ENCODE data around the gene FUNDC1. TPM values are rescaled to one million over a fixed set of nuclear protein-coding genes. Genes with fewer than 3 reads are reported as not detected.
"Not testable (repeated sequence)": the region's sequence is repeated elsewhere in the genome, so short reads cannot be mapped to it uniquely, and the experiment has no call there.

Gene FUNDC1, protein sequence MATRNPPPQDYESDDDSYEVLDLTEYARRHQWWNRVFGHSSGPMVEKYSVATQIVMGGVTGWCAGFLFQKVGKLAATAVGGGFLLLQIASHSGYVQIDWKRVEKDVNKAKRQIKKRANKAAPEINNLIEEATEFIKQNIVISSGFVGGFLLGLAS
- polyA plus RNA-seq = 10 to 100 TPM in 2 of 3 donors, 1 to 10 TPM in 1; 6.1 to 18.1 (median 11.0) TPM

GRCh38 chrX:44542567-44543325 lies at the start of gene FUNDC1:
TSS of gene FUNDC1 (minus strand) at chrX:44542859. CDS start at chrX:44542832, 27 bp downstream.
- WGBS, 3 donors = 1 to 3% (median 2%) methylated on average over 23 to 35 of the region's 35 CpGs
- no peak within 1 kb of the TSS for H3K27ac ChIP-seq (ENCODE audit: low read depth, low read length)

DNA sequence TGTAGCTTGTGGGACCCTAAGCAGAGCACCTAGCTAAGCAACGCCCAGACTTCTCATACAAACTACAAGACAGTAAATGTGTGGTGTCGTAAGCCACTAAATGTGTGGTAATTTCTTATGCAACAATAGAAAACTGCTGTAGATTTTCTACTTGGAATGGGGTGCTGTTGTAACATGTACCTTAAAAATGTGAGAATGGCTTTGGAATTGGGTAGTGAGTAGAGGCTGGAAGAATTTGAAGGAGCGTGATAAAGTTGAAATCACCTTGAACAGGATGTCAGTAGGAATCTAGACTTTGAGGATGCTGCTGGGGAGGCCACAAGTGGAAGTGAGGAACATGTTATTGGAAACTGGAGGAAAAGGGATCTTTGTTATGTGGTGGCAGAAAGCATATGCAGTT lies 43.2 kb upstream of the FUNDC1 start:
- H3K27ac ChIP-seq (ENCODE audit: low read depth, low read length) = no peak overlapping the region
- 67 to 92% (median 75%) methylated on average over 3 of the region's 3 CpGs for WGBS, 3 donors

GRCh38 chrX:44580466-44580865 lies 37.8 kb upstream of the FUNDC1 start:
- no peak overlapping the region for H3K27ac ChIP-seq (ENCODE audit: low read depth, low read length)
- WGBS, 3 donors = 75 to 83% (median 78%) methylated on average over 3 of the region's 3 CpGs

- WGBS, 3 donors = 83 to 93% (median 86%) methylated on average over 4 of the region's 4 CpGs
- no peak overlapping the region for H3K27ac ChIP-seq (ENCODE audit: low read depth, low read length)
Measured at GRCh38 chrX:44572340-44572938, 29.8 kb upstream of the FUNDC1 start.

DNA sequence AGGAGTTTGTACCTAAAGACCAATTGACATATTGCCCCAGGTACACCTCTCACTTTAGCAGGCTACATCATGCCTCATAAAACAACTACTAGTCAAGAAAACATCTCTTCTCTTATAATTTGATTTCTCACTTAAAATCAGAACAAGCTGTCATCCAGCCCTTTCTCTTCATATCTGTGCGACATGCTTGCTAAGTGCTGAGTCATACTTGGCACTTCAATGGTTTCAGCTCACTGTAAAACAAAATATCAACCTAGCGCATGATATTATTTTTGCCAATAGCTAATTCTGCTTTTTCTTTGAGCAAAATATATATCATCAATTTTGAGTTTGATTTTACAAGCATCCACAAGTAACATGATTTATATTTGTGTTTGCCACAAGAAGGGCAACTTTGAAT lies 27.9 kb upstream of the FUNDC1 start:
- WGBS, 3 donors = 52 to 71% (median 54%) methylated on average over 2 of the region's 2 CpGs
- no peak overlapping the region for H3K27ac ChIP-seq (ENCODE audit: low read depth, low read length)

DNA sequence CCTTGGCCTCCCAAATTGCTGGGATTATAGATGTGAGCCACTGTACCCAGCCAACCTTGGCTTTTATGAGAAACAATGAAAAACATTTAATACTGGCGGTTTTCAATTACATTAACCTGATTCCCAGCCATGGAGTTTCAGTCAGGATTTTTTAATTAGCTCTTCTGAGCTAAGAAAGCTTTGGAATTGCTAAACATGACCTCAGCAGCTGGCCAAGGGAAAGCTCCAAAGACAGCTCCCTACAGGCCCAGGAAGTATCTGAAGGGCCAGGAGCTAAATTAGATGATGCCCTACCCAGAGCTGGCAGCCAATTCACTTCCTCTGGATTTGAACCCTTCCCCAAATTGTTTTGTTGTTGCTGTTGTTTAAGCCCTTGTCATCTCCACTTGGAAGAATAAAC lies 26.5 kb upstream of the FUNDC1 start:
- 62 to 94% (median 63%) methylated on average over 1 of the region's 1 CpG for WGBS, 3 donors
- H3K27ac ChIP-seq (ENCODE audit: low read depth, low read length) = no peak overlapping the region

DNA sequence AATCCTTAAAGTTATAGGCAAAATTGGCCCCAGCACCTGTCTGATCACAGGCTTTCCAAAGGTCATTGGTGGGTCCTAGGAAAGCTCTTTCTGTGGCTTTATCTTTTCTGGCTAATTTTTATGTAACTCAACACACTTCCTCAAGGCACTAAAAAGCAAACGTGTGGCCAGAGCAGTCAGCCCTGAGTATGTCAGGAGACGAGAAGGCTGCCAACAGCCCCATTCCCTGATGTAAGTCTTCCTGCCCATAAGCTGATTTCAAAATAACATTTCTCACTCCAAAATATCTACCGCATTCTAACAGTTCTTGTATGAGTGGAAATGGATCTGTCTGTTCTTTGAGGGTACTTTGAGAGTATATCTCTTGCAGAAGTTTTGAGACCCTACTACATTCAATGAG lies 25.5 kb upstream of the FUNDC1 start:
- H3K27ac ChIP-seq (ENCODE audit: low read depth, low read length) = no peak overlapping the region
- WGBS, 3 donors = 26 to 70% (median 34%) methylated on average over 3 of the region's 3 CpGs

- 67 to 86% (median 77%) methylated on average over 6 of the region's 6 CpGs for WGBS, 3 donors
- H3K27ac ChIP-seq (ENCODE audit: low read depth, low read length) = not testable (repeated sequence)
Measured at GRCh38 chrX:44561896-44562295, 19.2 kb upstream of the FUNDC1 start.

GRCh38 chrX:44550563-44550962 lies 7.9 kb upstream of the FUNDC1 start:
- H3K27ac ChIP-seq (ENCODE audit: low read depth, low read length) = no peak overlapping the region
- 86 to 95% (median 91%) methylated on average over 5 of the region's 5 CpGs for WGBS, 3 donors

DNA sequence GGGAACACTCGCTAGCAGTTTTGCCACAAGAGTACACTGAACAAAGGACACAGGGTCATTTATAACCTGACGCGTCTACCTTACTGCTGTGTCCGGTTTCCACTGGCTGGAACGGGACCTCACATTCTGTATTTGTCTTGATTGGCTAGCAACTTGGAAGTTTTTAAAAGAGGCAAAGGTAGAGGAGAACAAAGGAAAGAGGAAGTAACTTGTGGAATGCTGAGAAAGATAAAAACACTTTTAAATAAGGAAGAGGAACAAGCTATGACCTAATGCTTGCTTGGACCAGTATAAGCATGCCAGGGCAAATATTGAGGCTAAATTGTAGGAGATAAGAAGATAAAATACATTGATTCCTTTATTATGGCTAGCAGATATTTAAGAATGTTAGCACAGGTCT lies 2.8 kb upstream of the FUNDC1 start:
- not testable (repeated sequence) for H3K27ac ChIP-seq (ENCODE audit: low read depth, low read length)
- 28 to 46% (median 40%) methylated on average over 5 of the region's 5 CpGs for WGBS, 3 donors

GRCh38 chrX:44544036-44544435 lies 1.4 kb upstream of the FUNDC1 start:
- WGBS, 3 donors = 92 to 94% (median 92%) methylated on average over 6 of the region's 6 CpGs
- no peak overlapping the region for H3K27ac ChIP-seq (ENCODE audit: low read depth, low read length)

DNA sequence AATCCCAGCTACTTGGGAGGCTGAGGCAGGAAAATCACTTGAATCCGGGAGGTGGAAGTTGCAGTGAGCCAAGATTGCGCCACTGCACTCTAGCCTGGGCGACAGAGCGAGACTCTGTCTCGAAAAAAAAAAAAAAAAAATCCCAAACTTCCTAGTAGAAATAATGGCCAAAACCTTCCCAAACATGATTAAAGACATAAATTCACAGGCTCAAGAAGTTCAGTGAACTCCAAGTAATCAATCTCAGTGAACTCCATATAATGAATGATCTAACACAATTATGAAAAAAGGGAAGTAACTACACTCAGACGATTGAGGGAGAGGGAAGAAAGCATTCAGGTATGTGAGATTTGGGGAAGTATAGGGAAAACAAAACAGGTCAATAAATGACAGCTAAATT lies 6.5 kb downstream of the FUNDC1 start:
- no peak overlapping the region for H3K27ac ChIP-seq (ENCODE audit: low read depth, low read length)
- WGBS, 3 donors = 54 to 89% (median 77%) methylated on average over 2 to 6 of the region's 6 CpGs

GRCh38 chrX:44529310-44529709 lies 13.3 kb downstream of the FUNDC1 start:
- no peak overlapping the region for H3K27ac ChIP-seq (ENCODE audit: low read depth, low read length)
- 76 to 82% (median 82%) methylated on average over 3 of the region's 3 CpGs for WGBS, 3 donors

DNA sequence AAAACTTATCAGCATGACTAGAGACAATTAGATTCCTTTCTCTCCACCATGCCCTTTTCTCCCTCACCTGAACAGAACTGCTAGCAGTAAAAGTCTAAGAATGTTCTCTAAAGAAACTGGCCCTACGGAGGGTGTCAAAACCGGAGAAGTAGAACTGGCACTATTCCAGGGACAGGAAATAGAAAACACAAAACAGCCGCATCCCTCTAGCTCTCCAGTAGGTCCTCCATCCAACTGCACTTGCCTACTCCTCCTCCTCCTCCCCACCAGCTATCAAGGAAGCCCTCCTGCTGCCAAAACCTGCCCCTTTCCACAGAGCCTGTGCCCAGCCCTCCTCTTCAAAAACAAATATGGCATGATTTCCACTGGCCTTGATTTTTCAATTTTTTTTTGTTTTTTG lies 28.4 kb downstream of the FUNDC1 start:
- no peak overlapping the region for H3K27ac ChIP-seq (ENCODE audit: low read depth, low read length)
- 28 to 61% (median 33%) methylated on average over 3 of the region's 3 CpGs for WGBS, 3 donors

- 88 to 94% (median 93%) methylated on average over 2 of the region's 2 CpGs for WGBS, 3 donors
Measured at GRCh38 chrX:44507292-44507691, 35.4 kb downstream of the FUNDC1 start.

DNA sequence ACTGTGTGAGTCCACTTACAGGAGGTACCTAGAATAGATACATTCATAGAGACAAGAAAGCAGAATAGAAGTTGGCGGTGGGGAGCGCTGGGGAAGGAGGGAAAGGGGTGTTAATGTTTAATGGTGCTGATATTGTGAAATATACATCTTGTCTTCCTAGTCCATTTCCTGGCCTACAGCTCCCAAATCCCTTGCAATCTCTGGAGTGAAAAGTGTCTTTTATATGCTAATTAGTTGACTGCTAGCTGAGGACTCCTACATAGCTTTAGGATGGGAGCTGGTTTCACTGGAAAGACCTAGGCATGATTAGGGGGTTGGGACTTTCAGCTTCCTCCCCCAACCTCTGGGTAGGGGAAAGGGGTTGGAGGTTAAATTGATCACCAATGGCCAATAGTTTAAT lies 36.0 kb downstream of the FUNDC1 start:
- WGBS, 3 donors = 72 to 100% (median 85%) methylated on average over 2 of the region's 2 CpGs
- H3K27ac ChIP-seq (ENCODE audit: low read depth, low read length) = no peak overlapping the region

More at GRCh38 chrX:44507292-44507691, 35.4 kb downstream of the FUNDC1 start:
- H3K27ac ChIP-seq (ENCODE audit: low read depth, low read length) = no peak overlapping the region

GRCh38 chrX:44503560-44503959 lies 39.1 kb downstream of the FUNDC1 start:
- WGBS, 3 donors = 62 to 74% (median 68%) methylated on average over 4 of the region's 4 CpGs

DNA sequence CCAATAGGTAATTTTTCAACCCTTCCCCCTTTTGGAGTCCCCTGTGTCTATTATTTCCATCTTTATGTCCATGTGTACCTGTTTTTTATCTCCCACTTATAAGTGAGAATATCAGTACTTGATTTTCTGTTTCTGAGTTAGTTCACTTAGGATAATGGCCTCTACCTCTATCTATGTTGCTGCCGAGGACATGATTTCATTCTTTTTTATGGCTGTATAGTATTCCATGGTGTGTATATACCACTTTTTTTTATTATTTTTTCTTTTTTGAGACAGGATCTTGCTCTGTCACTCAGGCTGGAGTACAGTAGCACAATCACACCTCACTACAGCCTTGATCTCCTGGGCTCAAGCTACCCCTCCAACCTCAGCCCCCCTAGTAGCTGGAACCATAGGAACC lies 47.6 kb downstream of the FUNDC1 start:
- H3K27ac ChIP-seq (ENCODE audit: low read depth, low read length) = no peak overlapping the region
- WGBS, 3 donors = 88 to 100% (median 100%) methylated on average over 1 of the region's 1 CpG

More at GRCh38 chrX:44503560-44503959, 39.1 kb downstream of the FUNDC1 start:
- H3K27ac ChIP-seq (ENCODE audit: low read depth, low read length) = no peak overlapping the region

DNA sequence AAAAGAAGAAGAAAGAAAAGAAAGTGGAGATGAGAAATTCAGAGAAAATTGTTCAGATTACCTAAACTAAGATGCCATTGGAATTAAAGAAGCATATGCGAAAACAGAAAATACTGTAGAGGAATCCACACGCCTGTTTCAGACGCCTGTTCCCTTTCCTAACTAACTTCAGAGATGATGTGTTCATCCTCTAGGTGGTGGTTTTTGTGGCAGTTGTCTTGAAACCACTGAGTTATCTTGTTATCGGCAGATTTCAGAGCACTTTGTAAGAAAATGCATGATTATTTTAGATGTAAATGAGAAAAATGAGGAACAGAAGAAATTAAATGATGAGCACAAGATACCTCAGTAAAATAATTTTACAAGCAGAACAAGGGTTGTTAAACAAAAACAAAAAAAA lies 48.3 kb downstream of the FUNDC1 start:
- WGBS, 3 donors = 53 to 77% (median 58%) methylated on average over 4 of the region's 4 CpGs
- H3K27ac ChIP-seq (ENCODE audit: low read depth, low read length) = no peak overlapping the region

DNA sequence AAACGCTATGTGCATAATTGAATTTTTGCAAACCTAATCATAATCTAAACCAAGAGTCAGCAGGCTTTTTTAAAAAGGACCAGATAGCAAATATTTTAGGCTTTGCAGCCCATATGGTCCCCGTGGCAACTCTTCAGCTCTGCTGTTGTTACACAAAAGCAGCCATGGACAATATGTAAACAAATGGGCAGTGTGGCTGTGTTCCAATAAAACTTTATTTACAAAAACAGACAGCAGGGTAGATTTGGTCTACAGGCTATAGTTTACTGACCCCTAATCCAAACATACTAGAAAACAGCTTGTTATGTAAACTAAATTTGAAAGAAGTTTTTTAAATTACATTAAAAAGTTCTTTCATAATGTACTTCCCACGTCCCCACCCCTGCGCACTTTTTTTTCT lies 53.1 kb downstream of the FUNDC1 start:
- no peak overlapping the region for H3K27ac ChIP-seq (ENCODE audit: low read depth, low read length)
- WGBS, 3 donors = 77 to 84% (median 77%) methylated on average over 4 of the region's 4 CpGs

All from adipose tissue (tissue), 3 donors.